ENCODE measurements around the gene CST4. TPM values are rescaled to one million over a fixed set of nuclear protein-coding genes. Genes with fewer than 3 reads are reported as not detected.
"Not testable (repeated sequence)": the region's sequence is repeated elsewhere in the genome, so short reads cannot be mapped to it uniquely, and the experiment has no call there.

The CST4 gene
- total RNA-seq, 2 donors from 2014 or later: not detected

DNA sequence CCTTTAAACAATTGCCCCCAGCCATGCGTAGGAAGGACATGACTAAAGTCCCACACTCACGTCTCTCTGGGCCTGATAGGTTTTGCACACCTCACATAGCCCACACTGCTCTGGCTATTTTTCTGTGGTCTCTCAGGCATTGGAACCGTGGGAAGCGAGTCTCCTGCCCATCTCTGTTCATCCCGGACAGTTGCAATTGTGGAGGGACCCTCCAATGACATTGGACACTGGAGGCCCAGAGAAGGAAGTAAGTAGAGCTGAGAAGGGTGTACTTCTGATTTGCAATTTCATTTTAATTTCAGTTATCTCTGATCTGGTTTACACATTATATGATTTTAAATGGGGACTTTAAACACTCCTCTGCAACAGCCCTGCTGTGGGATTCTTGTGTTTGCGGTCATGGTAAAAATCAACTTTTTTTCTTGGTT lies 27.8 kb downstream of the CST4 start:
- Histone ChIP-seq H3K27ac (no peak overlapping the region), H3K9me3 (no peaks in the 10 kb centered on the region)

DNA sequence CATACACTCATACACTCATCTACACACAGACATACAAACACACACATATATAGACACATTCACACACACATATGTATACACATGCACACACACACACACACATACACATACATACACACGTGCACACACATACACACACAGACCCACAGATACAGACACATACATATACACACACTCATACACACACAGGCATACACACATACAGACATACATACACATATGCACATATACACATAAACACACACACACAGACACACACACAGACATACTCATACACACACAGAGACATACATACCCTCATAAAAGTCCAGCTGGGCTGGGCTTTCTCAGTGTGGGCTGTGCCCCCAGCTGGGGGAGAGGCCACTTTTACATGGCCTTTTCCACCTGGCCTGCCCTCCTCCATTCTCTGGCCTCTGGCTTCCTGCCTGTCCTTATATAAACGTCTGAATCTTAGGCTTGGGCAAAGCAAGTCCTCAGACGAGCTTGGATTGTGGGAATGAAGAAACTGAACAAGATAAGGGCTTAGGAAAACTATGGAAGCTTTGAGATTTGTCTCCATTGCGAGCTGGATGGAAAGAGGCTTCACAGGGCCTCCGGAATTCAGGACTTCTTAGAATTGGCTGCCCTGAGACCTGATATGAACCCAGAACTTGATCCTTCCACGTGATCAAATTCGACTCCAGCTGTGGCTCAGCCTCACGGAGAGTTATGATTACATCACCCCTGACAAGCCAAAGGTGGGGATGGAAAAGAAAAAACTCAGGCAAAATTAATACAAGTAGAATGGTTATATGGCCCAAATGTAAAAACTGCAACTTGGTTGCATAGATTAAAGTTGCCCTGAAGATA lies 28.6 kb downstream of the CST4 start:
- no peak overlapping the region for H3K4me3 ChIP-seq
- no peaks in the 10 kb centered on the region for H3K4me1 ChIP-seq
- TF ChIP-seq, protein P1, sequence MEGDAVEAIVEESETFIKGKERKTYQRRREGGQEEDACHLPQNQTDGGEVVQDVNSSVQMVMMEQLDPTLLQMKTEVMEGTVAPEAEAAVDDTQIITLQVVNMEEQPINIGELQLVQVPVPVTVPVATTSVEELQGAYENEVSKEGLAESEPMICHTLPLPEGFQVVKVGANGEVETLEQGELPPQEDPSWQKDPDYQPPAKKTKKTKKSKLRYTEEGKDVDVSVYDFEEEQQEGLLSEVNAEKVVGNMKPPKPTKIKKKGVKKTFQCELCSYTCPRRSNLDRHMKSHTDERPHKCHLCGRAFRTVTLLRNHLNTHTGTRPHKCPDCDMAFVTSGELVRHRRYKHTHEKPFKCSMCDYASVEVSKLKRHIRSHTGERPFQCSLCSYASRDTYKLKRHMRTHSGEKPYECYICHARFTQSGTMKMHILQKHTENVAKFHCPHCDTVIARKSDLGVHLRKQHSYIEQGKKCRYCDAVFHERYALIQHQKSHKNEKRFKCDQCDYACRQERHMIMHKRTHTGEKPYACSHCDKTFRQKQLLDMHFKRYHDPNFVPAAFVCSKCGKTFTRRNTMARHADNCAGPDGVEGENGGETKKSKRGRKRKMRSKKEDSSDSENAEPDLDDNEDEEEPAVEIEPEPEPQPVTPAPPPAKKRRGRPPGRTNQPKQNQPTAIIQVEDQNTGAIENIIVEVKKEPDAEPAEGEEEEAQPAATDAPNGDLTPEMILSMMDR (IDR thresholded peaks at IDR 0.05): no peak
- H3K36me3 ChIP-seq: no peaks in the 10 kb centered on the region
- DNase-seq: no peak
- no peaks in the 10 kb centered on the region for H3K27me3 ChIP-seq
- no peaks in the 10 kb centered on the region for H3K9me3 ChIP-seq
- intact Hi-C loops (cut with DNase I): no loop called here
- H3K9ac ChIP-seq (ENCODE audit: low read depth in 2 of 2, low read length in 2 of 2): no peak overlapping the region
- H3K27ac ChIP-seq: no peak overlapping the region

More for the DNA sequence above, 27.8 kb downstream of the CST4 start:
- TF ChIP-seq, protein P1 (IDR thresholded peaks at IDR 0.05): no peak
- Histone ChIP-seq H3K9ac (ENCODE audit: low read depth in 2 of 2, low read length in 2 of 2) (no peak overlapping the region), H3K27me3 (no peaks in the 10 kb centered on the region), H3K4me1 (no peaks in the 10 kb centered on the region), H3K36me3 (no peaks in the 10 kb centered on the region), H3K4me3 (no peak overlapping the region)
- intact Hi-C loops (cut with DNase I): no loop called here
- DNase-seq: no peak

- H3K9me3 ChIP-seq; H3K4me3 ChIP-seq; H3K36me3 ChIP-seq; H3K27ac ChIP-seq; H3K9ac ChIP-seq (ENCODE audit: low read depth in 2 of 2, low read length in 2 of 2); intact Hi-C loops (cut with DNase I); H3K4me1 ChIP-seq; DNase-seq; H3K27me3 ChIP-seq: not testable (repeated sequence)
Observed at GRCh38 chr20:23659610-23659988, 29.2 kb downstream of the CST4 start.

GRCh38 chr20:23658989-23659609 lies 29.7 kb downstream of the CST4 start:
- Histone ChIP-seq H3K9ac (ENCODE audit: low read depth in 2 of 2, low read length in 2 of 2) (no peak overlapping the region), H3K27ac (no peak overlapping the region), H3K9me3 (no peaks in the 10 kb centered on the region), H3K4me3 (no peak overlapping the region), H3K4me1 (no peaks in the 10 kb centered on the region), H3K36me3 (no peaks in the 10 kb centered on the region), H3K27me3 (no peaks in the 10 kb centered on the region)
- TF ChIP-seq, protein P1 (IDR thresholded peaks at IDR 0.05): no peak
- DNase-seq: no peak
- intact Hi-C loops (cut with DNase I): no loop called here

- TF ChIP-seq, protein P1 (IDR thresholded peaks at IDR 0.05): no peak
- H3K4me1 ChIP-seq: no peaks in the 10 kb centered on the region
- no peaks in the 10 kb centered on the region for H3K36me3 ChIP-seq
- no peaks in the 10 kb centered on the region for H3K27me3 ChIP-seq
- no peaks in the 10 kb centered on the region for H3K9me3 ChIP-seq
- H3K4me3 ChIP-seq: no peak overlapping the region
- DNase-seq: no peak
- no peak overlapping the region for H3K27ac ChIP-seq
- no peak overlapping the region for H3K9ac ChIP-seq (ENCODE audit: low read depth in 2 of 2, low read length in 2 of 2)
- intact Hi-C loops (cut with DNase I): no loop called here
Observed at GRCh38 chr20:23658336-23658735, 30.5 kb downstream of the CST4 start.

- TF ChIP-seq, protein P1 (IDR thresholded peaks at IDR 0.05): no peak
- Histone ChIP-seq H3K27me3 (no peaks in the 10 kb centered on the region), H3K36me3 (no peaks in the 10 kb centered on the region), H3K9ac (ENCODE audit: low read depth in 2 of 2, low read length in 2 of 2) (no peak overlapping the region), H3K4me3 (no peak overlapping the region), H3K9me3 (no peaks in the 10 kb centered on the region), H3K4me1 (no peaks in the 10 kb centered on the region), H3K27ac (no peak overlapping the region)
- no peak for DNase-seq
- intact Hi-C loops (cut with DNase I): no loop called here
Observed at GRCh38 chr20:23657202-23657601, 31.6 kb downstream of the CST4 start.

Data from colonic mucosa (tissue), 4 donors.